Keratinocyte (primary cell): Measurements from ENCODE around the gene PGK1. TPM values are rescaled to one million over a fixed set of nuclear protein-coding genes. Genes with fewer than 3 reads are reported as not detected.

Experiments used
- DNase-seq: peaks from one replicate; pipeline ENCODE4 v3.0.0-alpha.2; 2011; ENCODE audit warnings: low read depth, missing footprints, low spot score
- FAIRE-seq: peaks from 2 replicates; lab custom pipeline; 2011; peaks lifted over from hg19 to GRCh38; lab: Jason Lieb, UNC
- H2AFZ ChIP-seq: 2 replicates; pipeline ENCODE4 v1.6.0; 2012; ENCODE audit warnings: low read length, control low read depth, inconsistent platforms; ENCODE audit not compliant: control insufficient read depth
- H3K27ac ChIP-seq: 2 replicates; pipeline ENCODE4 v1.5.1; 2011; ENCODE audit warnings: low read length; ENCODE audit not compliant: control insufficient read depth, insufficient read depth
- H3K27me3 ChIP-seq: 3 replicates; pipeline ENCODE4 v1.6.0; 2011; ENCODE audit warnings: low read length; ENCODE audit not compliant: control insufficient read depth, insufficient read depth; ENCODE audit errors: extremely low read depth
- H3K36me3 ChIP-seq, 2 experiments: 2 replicates in 1 of 2; 3 replicates in 1 of 2; pipeline ENCODE4 v1.5.1; 2011; ENCODE audit warnings: low read length in 2 of 2, mild to moderate bottlenecking in 1 of 2; ENCODE audit not compliant: control insufficient read depth in 2 of 2, insufficient read depth in 2 of 2; ENCODE audit errors: extremely low read depth in 1 of 2
- H3K4me1 ChIP-seq: 3 replicates; pipeline ENCODE4 v1.5.1; 2011; ENCODE audit warnings: low read length; ENCODE audit not compliant: control insufficient read depth, insufficient read depth; ENCODE audit errors: extremely low read depth
- H3K4me2 ChIP-seq: 3 replicates; pipeline ENCODE4 v1.6.0; 2011; ENCODE audit warnings: low read depth, low read length; ENCODE audit not compliant: control insufficient read depth, insufficient read depth; ENCODE audit errors: extremely low read depth
- H3K4me3 ChIP-seq, 3 experiments: fragments of 200-600 bp in 1 of 3; sonication (generic) in 1 of 3; 2 replicates in 2 of 3; 3 replicates in 1 of 3; pipeline ENCODE4 v1.5.1; 2011 to 2016; ENCODE audit warnings: low read length in 3 of 3, mild to moderate bottlenecking in 3 of 3, control low read depth in 2 of 3, inconsistent platforms in 1 of 3, low read depth in 1 of 3, mixed read lengths in 1 of 3, mixed run types in 1 of 3, moderate library complexity in 1 of 3; ENCODE audit not compliant: control insufficient read depth in 2 of 3, insufficient read depth in 2 of 3; ENCODE audit errors: extremely low read depth in 1 of 3
- H3K79me2 ChIP-seq: 2 replicates; pipeline ENCODE4 v1.6.0; 2012; ENCODE audit warnings: low read length; ENCODE audit not compliant: control insufficient read depth, insufficient read depth
- H3K9ac ChIP-seq: 3 replicates; pipeline ENCODE4 v1.6.0; 2011; ENCODE audit warnings: low read length; ENCODE audit not compliant: control insufficient read depth, insufficient read depth; ENCODE audit errors: extremely low read depth
- H3K9me1 ChIP-seq: 3 replicates; pipeline ENCODE4 v1.6.0; 2011; ENCODE audit warnings: low read length; ENCODE audit not compliant: control insufficient read depth, insufficient read depth; ENCODE audit errors: extremely low read depth
- H3K9me3 ChIP-seq: 2 replicates; pipeline ENCODE4 v1.5.1; 2012; ENCODE audit warnings: low read depth, low read length; ENCODE audit not compliant: control insufficient read depth
- H4K20me1 ChIP-seq: 3 replicates; pipeline ENCODE4 v1.6.0; 2011; ENCODE audit warnings: low read length; ENCODE audit not compliant: control insufficient read depth, insufficient read depth; ENCODE audit errors: extremely low read depth
- CTCF ChIP-seq, 3 experiments: IDR thresholded peaks in 1 of 3; conservative IDR thresholded peaks in 1 of 3; optimal IDR thresholded peaks in 1 of 3; 2 replicates in 2 of 3; 3 replicates in 1 of 3; pipeline versions ENCODE3 to v1.5.1; 2011; ENCODE audit warnings: low read length in 3 of 3, mild to moderate bottlenecking in 3 of 3, moderate library complexity in 2 of 3, control low read depth in 1 of 3, inconsistent platforms in 1 of 3; ENCODE audit not compliant: insufficient read depth in 2 of 3; ENCODE audit errors: extremely low read depth in 1 of 3
- EZH2 ChIP-seq: IDR thresholded peaks from one replicate; pipeline ENCODE4 v1.6.1; 2012; ENCODE audit warnings: inconsistent platforms, mild to moderate bottlenecking, low read length, moderate library complexity
- dilution Hi-C: fragments of 300-500 bp; cut with MboI; formaldehyde crosslinking; loops from one replicate; pipeline ENCODE4 v1.7.0; 2020; ENCODE audit warnings: low sequenced_read_pairs; ENCODE audit not compliant: extremely low pct_ligation_motif_present
- polyA plus RNA-seq, 5 experiments: library from polyadenylated mRNA; depleted of rRNA in 3 of 5; stranded (reverse) in 3 of 5; stranded (forward) in 1 of 5; unstranded in 1 of 5; fragments of >200 nt; gene quantifications; 1 replicate in 1 of 5; 2 replicates in 3 of 5; 3 replicates in 1 of 5; pipeline versions ENCODE4 v1.2.1 to v1.2.3, GENCODE V29; 2011 to 2012; ENCODE audit warnings: missing spikeins in 2 of 5, low read depth in 1 of 5, low replicate concordance in 1 of 5

Gene PGK1
- polyA plus RNA-seq, 1 donor (not counting 4 experiments of a cell fraction or from before 2014, with no cell fraction given), result 666 TPM

GRCh38 chrX:78092296-78092695 is 11.8 kb upstream of the PGK1 start:
- Histone ChIP-seq H3K27me3 (no peaks in the 10 kb centered on the region), H3K4me3 (no peak overlapping the region), H4K20me1 (no peaks in the 10 kb centered on the region), H3K4me1 (peaks cover 3% of the 10 kb centered on the region), H3K9me1 (no peaks in the 10 kb centered on the region), H3K79me2 (no peaks in the 10 kb centered on the region), H2AFZ (no peak overlapping the region), H3K9ac (no peak overlapping the region), H3K27ac (no peak overlapping the region), H3K36me3 (no peaks in the 10 kb centered on the region), H3K9me3 (no peaks in the 10 kb centered on the region), H3K4me2 (peak overlapping the region; percentile 16)
- peak; percentile 70 for DNase-seq
- dilution Hi-C loops, result no loop called here
- peak; percentile 23 for FAIRE-seq
- TF ChIP-seq EZH2, result no peak
- TF ChIP-seq CTCF (optimal IDR thresholded peaks at IDR 0.05 in 1 of 3, IDR thresholded peaks at IDR 0.05 in 1 of 3, conservative IDR thresholded peaks at IDR 0.05 in 1 of 3; ENCODE audit: extremely low read depth in 1 of 3, insufficient read depth in 2 of 3, low read length in 3 of 3), result peak; percentile 44 to 59 (median 49)

GRCh38 chrX:78098108-78098507 is 5.9 kb upstream of the PGK1 start:
- Histone ChIP-seq H3K9me1 (no peaks in the 10 kb centered on the region), H2AFZ (no peak overlapping the region), H3K4me1 (no peaks in the 10 kb centered on the region), H4K20me1 (no peaks in the 10 kb centered on the region), H3K9ac (no peak overlapping the region), H3K79me2 (no peaks in the 10 kb centered on the region), H3K4me2 (no peak overlapping the region), H3K4me3 (no peak overlapping the region), H3K27me3 (no peaks in the 10 kb centered on the region), H3K36me3 (no peaks in the 10 kb centered on the region), H3K9me3 (no peaks in the 10 kb centered on the region), H3K27ac (no peak overlapping the region)
- dilution Hi-C loops, result no loop called here
- TF ChIP-seq EZH2 (no peak), CTCF (optimal IDR thresholded peaks at IDR 0.05 in 1 of 3, IDR thresholded peaks at IDR 0.05 in 1 of 3, conservative IDR thresholded peaks at IDR 0.05 in 1 of 3; ENCODE audit: extremely low read depth in 1 of 3, insufficient read depth in 2 of 3, low read length in 3 of 3) (no peak)
- FAIRE-seq (no peak), DNase-seq (no peak)
